ENCODE data around the gene CCNG1. TPM values are rescaled to one million over a fixed set of nuclear protein-coding genes. Genes with fewer than 3 reads are reported as not detected.

CCNG1 gene
- total RNA-seq, 1 donor from 2014 or later = 149 TPM

DNA sequence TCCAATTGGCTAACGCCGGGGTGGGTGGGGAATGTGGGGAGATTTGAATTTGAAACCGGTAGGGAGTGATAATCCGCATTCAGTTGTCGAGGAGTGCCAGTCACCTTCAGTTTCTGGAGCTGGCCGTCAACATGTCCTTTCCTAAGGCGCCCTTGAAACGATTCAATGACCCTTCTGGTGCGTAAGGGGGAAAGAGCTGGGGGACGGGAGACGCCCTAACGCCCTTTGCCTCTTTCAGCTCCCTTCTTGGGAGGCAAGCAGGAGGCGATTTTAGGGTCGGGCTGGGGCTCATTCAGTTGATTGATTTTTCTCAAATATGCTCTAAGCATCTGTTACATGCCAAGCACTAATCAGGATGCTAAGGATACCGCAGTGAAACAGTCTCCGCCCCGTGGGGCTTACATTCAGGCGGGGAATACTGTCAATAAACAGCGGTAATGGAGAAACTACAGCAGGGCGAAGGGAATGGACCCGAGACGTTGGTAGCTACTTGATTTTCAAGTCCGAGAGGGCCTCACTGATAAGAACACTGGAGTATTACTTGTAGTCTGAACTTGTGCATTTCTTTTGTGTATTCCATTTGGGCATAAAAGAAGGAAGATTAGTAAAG, 23.3 kb downstream of the CCNG1 start, which contains the start of gene HMMR:
Gene HMMR (plus strand): TSS at position 71 of the 610 bp plus-strand sequence. CDS start 61 bp downstream, at position 132.
- Mint-ChIP-seq H3K4me1 (ENCODE audit: low read depth, unreplicated experiment) (peaks cover 4% of the 10 kb centered on the region), H3K27ac (ENCODE audit: unreplicated experiment) (peak within 1 kb of the TSS; percentile 96), H3K4me3 (ENCODE audit: unreplicated experiment) (peak within 1 kb of the TSS; percentile 99), H3K9me3 (ENCODE audit: unreplicated experiment) (peaks cover 8% of the 10 kb centered on the region), H3K36me3 (ENCODE audit: unreplicated experiment) (no peaks in the 10 kb centered on the region), H3K27me3 (ENCODE audit: unreplicated experiment) (peaks cover 6% of the 10 kb centered on the region)
- peak; percentile 50 for DNase-seq
- TF ChIP-seq, protein P1, sequence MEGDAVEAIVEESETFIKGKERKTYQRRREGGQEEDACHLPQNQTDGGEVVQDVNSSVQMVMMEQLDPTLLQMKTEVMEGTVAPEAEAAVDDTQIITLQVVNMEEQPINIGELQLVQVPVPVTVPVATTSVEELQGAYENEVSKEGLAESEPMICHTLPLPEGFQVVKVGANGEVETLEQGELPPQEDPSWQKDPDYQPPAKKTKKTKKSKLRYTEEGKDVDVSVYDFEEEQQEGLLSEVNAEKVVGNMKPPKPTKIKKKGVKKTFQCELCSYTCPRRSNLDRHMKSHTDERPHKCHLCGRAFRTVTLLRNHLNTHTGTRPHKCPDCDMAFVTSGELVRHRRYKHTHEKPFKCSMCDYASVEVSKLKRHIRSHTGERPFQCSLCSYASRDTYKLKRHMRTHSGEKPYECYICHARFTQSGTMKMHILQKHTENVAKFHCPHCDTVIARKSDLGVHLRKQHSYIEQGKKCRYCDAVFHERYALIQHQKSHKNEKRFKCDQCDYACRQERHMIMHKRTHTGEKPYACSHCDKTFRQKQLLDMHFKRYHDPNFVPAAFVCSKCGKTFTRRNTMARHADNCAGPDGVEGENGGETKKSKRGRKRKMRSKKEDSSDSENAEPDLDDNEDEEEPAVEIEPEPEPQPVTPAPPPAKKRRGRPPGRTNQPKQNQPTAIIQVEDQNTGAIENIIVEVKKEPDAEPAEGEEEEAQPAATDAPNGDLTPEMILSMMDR (IDR thresholded peaks at IDR 0.05; ENCODE audit: partially characterized antibody, unreplicated experiment) = no peak

DNA sequence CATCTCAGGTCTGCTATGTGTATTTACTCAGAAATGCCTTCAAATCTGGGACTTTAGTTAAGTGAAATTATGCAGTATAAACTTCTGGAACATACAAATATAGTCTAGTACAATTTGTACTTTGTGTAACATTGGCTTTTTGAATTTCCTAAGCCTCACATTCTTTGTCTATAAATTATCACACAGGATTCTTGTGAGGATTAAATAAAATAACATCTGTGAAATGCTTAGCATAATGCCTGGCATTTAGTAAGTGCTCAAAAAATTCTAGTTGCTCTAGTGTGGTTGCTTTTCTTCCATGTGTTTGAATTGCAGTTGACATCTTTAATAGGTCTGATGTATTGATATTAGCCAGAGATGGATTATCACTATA, 25.7 kb downstream of the CCNG1 start:
- TF ChIP-seq, protein P1 (IDR thresholded peaks at IDR 0.05; ENCODE audit: partially characterized antibody, unreplicated experiment) = no peak
- DNase-seq = no peak
- Mint-ChIP-seq H3K27ac (ENCODE audit: unreplicated experiment) (no peak overlapping the region), H3K4me3 (ENCODE audit: unreplicated experiment) (no peak overlapping the region), H3K36me3 (ENCODE audit: unreplicated experiment) (no peaks in the 10 kb centered on the region), H3K4me1 (ENCODE audit: low read depth, unreplicated experiment) (peaks cover 4% of the 10 kb centered on the region), H3K9me3 (ENCODE audit: unreplicated experiment) (peaks cover 8% of the 10 kb centered on the region), H3K27me3 (ENCODE audit: unreplicated experiment) (peaks cover 6% of the 10 kb centered on the region)

GRCh38 chr5:163467682-163468081, 30.3 kb downstream of the CCNG1 start:
- no peaks in the 10 kb centered on the region for H3K36me3 Mint-ChIP-seq (ENCODE audit: unreplicated experiment)
- DNase-seq = no peak
- H3K27ac Mint-ChIP-seq (ENCODE audit: unreplicated experiment) = no peak overlapping the region
- H3K4me1 Mint-ChIP-seq (ENCODE audit: low read depth, unreplicated experiment) = no peaks in the 10 kb centered on the region
- H3K4me3 Mint-ChIP-seq (ENCODE audit: unreplicated experiment) = no peak overlapping the region
- H3K27me3 Mint-ChIP-seq (ENCODE audit: unreplicated experiment) = no peaks in the 10 kb centered on the region
- H3K9me3 Mint-ChIP-seq (ENCODE audit: unreplicated experiment) = no peaks in the 10 kb centered on the region
- TF ChIP-seq, protein P1 (IDR thresholded peaks at IDR 0.05; ENCODE audit: partially characterized antibody, unreplicated experiment) = no peak

DNA sequence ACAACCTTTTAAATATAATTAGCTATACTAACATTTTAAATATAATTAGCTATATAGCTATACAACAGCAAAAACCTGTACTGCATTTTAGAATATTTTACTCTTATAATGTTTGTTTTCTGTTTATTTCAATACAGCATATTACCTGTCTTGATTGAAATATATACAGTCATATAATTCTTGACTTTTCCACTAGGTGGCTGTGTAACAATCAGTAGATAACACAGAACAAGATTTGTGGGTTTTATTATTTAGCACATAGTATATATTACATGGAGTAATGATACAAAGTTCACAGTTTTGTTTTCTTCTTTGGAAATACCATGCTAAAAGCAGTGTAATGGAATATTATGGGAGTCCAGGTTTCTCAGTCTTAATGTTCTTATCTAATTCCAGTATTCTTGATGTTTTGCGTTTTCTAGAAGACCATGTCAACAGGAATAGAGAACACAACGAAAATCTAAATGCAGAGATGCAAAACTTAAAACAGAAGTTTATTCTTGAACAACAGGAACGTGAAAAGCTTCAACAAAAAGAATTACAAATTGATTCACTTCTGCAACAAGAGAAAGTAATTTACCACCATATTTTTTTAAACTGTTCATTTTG, 36.3 kb downstream of the CCNG1 start:
- Mint-ChIP-seq H3K9me3 (ENCODE audit: unreplicated experiment) (no peaks in the 10 kb centered on the region), H3K27ac (ENCODE audit: unreplicated experiment) (no peak overlapping the region), H3K4me3 (ENCODE audit: unreplicated experiment) (no peak overlapping the region), H3K4me1 (ENCODE audit: low read depth, unreplicated experiment) (no peaks in the 10 kb centered on the region), H3K27me3 (ENCODE audit: unreplicated experiment) (no peaks in the 10 kb centered on the region), H3K36me3 (ENCODE audit: unreplicated experiment) (no peaks in the 10 kb centered on the region)
- TF ChIP-seq, protein P1 (IDR thresholded peaks at IDR 0.05; ENCODE audit: partially characterized antibody, unreplicated experiment) = no peak
- no peak for DNase-seq

GRCh38 chr5:163475411-163475810, 38.0 kb downstream of the CCNG1 start:
- H3K9me3 Mint-ChIP-seq (ENCODE audit: unreplicated experiment) = no peaks in the 10 kb centered on the region
- H3K27me3 Mint-ChIP-seq (ENCODE audit: unreplicated experiment) = no peaks in the 10 kb centered on the region
- DNase-seq = no peak
- TF ChIP-seq, protein P1 (IDR thresholded peaks at IDR 0.05; ENCODE audit: partially characterized antibody, unreplicated experiment) = no peak
- H3K4me3 Mint-ChIP-seq (ENCODE audit: unreplicated experiment) = no peak overlapping the region
- H3K27ac Mint-ChIP-seq (ENCODE audit: unreplicated experiment) = no peak overlapping the region
- H3K36me3 Mint-ChIP-seq (ENCODE audit: unreplicated experiment) = no peaks in the 10 kb centered on the region
- no peaks in the 10 kb centered on the region for H3K4me1 Mint-ChIP-seq (ENCODE audit: low read depth, unreplicated experiment)

All from glutamatergic neuron (in vitro differentiated cells).